NCI-H1105 (cell line): ENCODE results near the gene ETFA.
"Not testable (repeated sequence)": the region's sequence is repeated elsewhere in the genome, so short reads cannot be mapped to it uniquely, and the experiment has no call there.

Experiments used
- DNase-seq: peaks from one replicate; lab custom pipeline; 2025; lab: John Stamatoyannopoulos, UW

Gene ETFA

DNA sequence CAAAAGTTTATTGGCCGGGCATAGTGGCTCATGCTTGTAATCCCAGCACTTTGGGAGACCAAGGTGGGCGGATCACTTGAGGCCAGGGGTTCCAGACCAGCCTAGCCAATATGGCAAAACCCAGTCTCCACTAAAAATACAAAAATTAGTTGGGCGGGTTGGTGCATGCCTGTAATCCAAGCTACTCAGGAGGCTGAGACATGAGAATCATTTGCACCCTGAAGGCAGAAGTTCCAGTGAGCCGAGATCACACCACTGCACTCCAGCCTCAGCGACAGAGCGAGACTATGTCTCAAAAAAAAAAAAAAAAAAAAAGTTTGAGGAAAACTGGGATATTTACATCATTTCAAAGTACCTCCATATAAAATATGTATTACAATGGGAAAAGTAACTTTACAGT, 40.4 kb downstream of the ETFA start:
- no peak for DNase-seq

DNA sequence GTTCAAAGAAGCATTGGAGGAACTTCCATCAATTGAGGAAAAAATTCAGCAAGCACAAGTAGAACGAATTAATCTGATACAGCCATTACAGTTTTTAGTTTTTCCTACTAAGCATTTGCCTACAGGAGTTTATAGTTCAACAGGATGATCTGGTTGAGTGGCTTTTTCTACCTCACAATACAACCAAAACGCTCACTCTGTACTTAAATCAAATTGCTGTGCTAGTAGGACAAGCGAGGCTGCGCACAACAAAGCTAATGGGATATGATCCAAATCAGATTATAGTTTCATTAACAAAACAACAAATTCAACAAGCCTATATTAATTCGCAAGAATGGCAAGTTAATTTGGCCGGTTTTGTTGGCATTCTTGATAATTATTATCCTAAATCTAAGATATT, 44.2 kb downstream of the ETFA start:
- DNase-seq: no peak

DNA sequence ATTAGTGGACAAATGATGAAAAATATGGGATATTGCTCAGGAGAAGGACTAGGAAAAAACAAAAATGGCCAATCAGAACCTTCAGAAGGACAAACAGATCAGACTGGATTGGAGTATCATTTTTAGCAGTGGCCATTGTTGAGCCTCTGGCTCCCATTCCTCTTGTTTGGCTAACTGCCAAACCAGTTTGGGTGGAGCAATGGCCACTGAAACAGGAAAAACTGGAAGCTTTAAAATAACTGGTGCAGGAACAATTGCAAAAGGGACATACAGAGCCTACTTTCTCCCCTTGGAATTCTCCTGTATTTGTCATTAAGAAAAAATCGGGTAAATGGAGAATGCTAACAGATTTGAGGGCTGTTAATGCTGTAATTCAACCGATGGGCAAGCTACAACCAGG, 45.5 kb downstream of the ETFA start:
- not testable (repeated sequence) for DNase-seq

DNA sequence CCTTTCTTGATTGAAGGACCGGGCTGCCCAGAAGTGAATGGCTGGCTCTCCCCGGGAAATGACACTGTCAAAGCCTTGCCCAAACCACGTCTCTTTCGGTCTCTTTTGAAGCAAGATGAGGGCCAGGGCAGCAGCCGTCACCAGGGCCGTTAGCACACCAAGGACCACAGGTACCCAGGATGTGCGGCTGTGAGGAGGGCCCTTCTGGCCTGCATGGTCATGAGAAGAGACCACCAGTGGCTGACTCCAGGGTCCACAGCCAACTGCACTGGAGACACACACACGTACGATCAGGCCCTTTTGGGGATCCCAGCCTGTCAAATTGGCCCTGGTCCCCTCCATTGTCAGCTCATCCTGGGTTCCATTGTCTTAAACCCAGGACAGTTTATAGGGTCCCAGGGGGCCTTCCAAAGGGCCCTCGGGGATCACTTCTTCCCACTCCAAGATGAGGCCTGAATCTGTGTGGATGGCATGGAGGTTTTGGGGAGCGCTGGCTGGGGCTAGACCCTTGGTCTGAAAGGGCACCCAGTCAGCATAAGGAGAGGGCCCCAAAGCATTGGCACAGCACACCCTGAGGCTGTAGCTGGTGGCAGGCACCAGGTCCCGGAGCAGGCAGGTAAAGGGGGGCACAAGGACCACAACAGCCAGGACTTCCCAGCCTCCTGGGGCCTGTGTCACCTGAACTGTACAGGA, 50.9 kb downstream of the ETFA start:
- DNase-seq: no peak

DNA sequence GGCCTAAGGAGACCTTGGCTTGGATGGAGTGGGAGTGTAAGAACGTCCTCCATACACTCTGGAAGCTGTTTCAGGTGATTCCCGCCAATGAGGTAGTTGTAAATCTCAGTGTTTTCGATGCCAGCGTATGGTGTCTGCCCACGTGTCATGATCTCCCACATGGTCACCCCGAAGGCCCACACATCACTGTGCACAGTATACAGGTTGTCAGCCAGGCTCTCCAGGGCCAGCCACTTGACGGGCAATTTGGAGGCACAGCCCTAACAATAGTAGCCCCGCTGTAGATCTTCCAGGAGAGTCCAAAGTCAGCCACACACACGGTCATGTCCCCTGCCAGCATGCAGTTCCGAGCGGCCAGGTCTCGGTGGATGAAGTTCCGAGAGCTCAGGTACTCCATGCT, 51.9 kb downstream of the ETFA start:
- no peak for DNase-seq

DNA sequence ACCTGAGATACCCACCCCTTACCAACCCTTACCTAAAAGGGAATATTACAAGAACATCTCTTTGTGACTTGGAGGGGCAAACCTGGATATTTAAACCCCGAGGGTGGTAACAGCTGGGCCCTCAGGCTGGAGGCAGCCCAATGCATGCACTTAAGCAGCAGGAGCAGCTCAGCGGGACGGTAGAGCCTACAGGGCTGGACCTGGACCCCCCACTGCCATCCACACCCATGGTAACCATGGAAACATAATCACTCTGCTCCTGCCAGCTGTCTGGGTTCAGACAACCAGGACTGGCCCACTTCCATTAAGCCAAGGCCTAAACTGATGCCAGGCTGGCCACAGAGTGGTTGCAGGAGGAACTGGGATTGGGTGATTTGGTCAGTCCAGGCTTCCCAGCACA, 52.8 kb downstream of the ETFA start:
- DNase-seq: no peak

DNA sequence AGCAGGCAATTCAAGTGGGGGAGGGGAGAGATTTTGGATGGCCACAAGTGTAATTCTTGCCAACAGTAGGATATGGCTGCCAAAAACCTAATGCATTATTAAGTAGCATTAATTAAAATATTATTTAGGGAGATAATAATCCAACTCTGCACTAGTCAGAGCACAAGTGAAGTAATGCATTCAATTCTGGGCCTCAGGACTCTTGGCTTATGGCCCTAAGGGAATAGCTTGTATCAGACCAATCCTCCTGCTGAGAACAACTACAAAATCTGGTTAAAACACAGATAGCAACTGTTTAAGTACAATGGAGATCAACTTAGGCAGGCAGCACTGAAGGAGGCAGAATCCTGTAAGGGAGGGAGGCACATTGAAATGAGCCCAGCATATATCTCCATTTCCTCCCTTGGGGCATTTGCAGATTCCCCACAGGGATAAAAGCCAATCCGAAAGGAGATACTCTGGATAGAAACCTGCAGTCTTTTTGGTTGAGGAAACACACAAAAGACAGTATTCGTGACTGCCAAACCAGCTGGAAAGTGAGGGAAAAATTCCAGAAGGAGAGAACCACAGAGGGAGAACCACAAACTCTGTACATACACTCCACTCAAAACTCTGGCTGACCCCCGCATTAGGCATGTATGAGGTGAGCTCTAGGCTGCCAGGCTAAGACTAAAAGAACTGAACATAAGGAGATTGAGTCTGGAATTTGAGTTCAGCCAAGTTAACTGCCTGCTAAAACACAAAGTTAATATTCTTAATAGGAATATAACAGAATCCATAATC, 57.4 kb downstream of the ETFA start:
- DNase-seq: peak; percentile 39

DNA sequence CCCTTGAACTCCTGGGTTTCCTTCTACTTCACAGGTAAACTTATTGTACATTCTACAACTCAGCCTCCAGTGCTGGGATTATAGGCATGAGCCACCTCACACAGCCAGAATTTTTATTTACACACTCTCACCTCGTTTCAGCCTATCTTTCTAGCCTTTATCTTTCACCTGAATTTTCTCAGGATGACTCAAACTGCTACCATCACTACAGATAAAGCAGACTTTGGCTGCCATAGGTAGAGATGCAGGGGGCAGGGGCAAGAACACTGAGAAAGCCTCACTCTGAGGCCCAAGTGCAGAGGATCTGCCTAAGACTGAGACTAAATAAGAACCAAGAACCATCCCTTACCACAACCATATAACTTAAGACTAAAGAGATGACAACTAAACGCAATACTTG, 59.0 kb downstream of the ETFA start:
- no peak for DNase-seq

DNA sequence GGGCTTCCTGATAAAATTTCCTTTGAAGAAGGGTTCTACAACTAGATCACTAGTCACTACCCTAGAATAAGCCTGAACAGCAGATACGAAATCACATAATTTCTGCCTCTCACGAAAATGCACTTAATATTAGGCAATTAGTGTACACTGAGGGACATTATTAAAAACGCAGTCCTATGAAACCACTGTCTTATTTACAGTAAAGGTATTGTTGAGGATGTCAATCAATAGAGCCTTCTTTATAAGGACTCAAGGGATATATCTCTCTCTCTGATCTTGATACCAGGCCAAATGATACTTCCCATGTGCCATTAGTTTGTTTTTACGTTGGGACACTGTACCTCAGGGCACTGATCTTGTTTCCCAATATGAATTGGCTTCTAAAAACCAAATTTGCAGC, 59.6 kb downstream of the ETFA start:
- no peak for DNase-seq

DNA sequence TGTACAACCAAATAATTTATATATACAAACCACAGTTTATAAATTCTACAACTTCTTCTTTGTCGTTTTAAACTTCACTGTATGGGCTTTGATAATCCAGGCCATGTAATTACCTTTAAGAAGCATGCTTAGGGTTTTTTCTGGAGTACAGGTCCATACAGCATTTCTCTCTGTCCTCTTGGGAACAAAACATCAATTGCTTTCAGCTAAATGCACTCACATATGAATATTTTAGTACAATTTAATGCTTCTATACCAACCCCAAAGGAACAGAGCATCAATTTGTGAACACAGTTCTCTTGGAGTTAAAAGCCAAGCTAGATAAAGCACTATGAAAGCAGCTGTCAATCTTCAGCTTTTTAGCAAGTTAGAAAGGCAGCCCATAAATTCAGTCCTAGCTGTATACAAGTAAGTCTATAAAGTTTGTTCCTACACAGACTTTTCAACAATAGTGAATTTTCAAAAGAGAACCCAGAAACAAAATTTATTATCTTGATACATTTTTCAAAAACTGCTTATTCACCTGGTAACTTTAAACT, 66.1 kb downstream of the ETFA start:
- no peak for DNase-seq

DNA sequence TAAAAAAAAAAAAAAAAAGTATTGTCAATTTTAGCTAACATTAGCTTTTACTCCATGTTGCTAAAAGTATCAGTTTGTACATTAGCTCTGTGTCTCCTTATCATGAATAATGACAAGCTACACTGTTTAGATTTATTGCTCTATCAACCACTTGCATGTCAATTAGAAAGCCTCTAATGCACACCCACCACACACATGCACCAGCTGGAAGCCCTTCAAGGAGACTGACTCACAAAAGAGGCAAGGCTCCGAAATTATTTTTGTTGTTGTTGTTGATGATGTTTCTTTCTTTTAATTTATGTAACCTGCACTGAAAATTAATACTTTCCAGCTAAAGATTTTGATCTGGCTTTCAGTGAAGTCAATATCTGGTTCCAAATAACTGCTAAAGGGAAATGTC, 71.5 kb downstream of the ETFA start:
- DNase-seq: peak; percentile 47

DNA sequence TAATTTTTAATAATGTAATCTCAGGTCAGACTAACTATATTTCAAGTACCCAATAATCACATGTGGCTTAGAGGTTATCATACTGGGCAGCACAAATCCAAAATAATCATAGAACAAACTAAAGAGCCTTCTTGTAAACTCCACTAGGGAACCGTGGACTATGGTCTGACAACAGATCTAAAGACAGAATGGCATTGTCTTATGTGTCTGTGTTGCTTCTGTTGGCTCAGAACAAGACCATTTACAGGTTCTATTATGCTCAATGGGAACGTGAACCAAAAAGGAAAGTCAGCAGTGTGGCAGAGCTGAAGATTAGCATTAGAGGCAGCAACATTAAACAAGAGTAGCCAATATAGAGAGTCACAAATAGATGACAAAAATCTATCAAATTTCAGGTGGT, 74.9 kb downstream of the ETFA start:
- DNase-seq: no peak

DNA sequence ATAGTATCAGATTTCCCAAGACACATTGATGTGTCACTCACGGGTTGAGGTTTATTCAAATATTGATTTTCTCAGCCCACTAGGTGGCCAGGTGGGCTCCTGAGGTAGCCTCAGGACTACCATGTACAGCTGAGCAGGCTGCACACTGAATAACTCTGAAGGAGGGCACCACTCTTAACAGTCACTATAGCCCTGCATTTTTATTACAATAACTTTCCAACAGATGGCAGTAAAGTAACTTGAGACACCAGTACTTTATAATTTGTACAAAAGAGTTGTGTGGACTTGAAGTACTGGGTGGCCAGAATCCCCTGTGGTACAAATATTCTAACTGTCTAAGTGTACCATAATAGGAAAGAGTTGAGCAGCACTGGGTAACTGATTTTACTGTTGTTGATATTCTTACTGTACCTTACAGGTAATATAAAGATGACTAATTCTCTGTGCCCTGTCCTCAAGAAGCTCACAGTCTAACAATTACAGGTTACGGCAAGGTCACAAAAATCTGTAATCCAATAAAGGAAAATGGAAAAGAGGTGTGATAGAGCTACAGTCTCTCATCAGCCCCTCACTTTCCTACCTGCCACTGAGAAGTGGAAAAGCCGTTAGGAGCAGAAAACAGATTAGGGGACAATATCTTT, 76.0 kb downstream of the ETFA start:
- DNase-seq: no peak

DNA sequence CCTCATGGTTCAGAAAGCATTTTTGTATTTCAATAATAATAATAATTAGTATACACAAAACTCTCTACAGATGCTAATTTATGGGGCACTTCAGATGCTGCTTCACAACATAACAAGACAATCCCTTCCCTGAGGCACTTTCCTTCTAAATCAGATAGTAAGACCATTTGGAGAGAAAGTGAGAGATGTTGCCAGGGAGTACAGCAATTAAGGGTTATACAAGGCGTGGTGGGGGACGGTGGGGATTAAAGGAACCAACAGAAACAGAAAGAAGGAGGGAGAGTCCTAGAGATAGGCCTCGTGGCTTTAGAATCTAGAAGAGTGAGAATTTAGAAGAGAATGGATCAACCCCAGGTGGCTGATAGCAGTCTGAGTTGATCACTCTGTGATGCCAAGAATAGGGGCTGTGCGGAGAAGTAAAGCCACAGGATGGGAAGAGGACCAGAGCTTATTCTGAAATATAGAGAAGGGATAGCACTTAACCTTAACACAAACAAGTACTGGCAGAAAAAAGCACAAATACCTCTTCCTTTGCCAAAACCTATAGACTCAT, 76.9 kb downstream of the ETFA start:
- peak; percentile 45 for DNase-seq

DNA sequence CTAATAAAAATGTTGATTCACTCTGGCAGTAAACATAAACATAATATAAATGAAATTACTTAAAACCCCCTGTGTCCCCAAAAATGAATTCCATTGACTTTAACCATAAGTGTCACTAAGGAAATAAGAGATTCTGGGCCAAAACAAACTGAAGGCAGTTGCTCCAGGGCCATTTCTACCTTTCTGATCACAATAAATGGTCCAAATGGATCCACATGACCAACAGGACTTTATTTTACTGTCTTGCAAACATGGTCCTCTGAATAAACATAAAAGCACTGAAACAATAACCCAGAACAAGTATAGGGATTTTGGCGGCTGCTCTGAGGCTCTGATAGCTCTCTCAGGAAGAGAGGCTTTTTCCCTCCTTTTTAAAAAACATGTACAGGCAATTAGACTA, 77.3 kb downstream of the ETFA start:
- no peak for DNase-seq

DNA sequence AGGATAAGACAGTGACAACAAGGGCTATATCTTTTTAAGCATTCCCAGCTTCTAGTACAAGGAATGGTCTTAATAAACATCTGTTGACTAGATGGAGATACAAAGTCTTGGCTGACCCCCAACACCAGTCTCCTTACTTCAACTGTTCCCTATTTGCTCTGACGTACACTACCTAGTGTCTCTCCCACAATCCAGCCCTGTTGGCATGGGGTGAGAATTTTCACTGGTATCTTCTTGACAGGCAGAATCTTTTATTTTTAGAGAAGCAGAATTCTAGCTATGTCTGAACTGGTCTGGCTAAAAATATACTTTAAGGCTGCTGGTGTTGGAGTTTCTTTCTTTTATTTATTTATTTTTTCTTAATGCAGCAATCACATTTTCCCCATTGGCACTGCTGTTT, 82.0 kb downstream of the ETFA start:
- no peak for DNase-seq

DNA sequence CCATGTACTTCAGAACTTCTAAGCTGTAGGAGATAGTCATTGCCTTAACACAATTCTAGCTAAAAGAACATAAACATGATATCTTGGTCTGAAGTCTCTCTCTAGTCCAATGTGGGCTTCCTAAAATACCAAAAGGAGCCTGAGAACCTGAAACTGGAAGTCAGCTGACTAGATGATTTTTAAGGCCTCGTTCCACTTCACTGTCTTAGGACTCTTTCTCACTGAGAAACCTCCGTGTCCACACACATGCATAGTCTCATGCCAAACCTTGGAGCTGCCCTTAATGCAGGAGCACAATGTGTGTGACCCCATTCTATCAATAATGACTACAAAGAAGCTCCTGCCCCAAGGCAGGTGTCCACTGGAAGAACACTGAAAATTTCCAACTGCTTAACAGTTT, 87.7 kb downstream of the ETFA start:
- DNase-seq: no peak

DNA sequence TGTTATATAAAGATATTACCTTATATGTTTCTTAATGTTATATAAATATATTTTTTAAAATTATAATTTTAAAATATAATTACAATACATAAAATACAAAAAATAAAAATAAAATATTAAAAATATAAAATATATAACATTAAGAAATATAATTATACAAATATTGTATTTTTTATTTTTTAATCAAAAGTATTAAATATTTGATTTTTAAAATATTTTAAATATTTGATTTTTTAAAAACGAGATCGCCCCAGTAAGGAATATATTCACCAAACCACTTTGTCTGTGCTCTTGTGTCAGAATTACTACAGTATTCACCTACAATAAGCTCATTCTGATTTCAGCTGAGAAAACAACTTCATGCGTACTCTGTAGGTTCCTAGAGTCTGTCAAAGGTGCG, 89.1 kb downstream of the ETFA start:
- no peak for DNase-seq

DNA sequence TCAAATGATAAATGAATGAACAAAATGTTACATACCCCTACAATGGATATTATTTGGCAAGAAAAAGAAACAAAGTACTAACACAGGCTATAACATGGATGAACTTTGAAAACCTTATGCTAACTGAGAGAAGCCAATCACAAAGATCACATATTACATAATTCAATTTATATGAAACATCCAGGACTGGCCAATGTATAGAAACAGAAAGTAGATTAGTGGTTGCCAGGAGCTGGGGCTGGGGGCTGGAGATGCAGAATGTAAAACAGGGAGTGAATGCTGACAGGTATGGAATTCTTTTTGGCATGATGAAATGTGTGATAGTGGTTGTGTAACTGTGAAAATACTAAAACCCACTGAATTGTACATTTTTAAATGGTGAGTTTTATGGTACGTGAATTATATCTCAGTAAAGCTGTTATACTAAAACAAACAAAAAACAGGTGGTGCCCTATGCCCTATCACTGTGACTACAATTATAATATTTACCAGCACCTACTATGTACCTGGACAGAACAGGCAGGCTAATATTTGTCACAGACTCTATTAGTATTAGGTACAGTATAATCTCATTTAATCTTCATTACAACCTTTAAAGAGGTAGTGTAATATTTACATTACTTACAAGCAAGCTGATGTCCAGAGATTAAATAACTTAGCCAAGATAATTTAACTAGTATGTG, 90.0 kb downstream of the ETFA start:
- DNase-seq: no peak

DNA sequence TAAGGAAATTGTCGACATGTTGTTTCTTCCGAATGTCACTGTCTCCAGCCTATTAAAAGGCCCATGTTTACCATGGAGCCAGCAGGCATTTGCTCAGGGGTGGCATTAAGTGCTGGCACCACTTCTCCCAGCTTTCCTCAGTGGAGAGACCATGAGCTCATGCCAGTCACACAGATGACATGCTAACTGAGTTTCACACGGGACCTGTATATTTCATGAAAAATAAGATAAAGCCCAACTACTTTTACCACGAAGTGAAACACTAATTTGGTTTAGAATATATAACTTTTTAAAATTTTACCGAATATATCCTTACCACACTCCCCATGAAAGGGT, 93.4 kb downstream of the ETFA start:
- DNase-seq: no peak

DNA sequence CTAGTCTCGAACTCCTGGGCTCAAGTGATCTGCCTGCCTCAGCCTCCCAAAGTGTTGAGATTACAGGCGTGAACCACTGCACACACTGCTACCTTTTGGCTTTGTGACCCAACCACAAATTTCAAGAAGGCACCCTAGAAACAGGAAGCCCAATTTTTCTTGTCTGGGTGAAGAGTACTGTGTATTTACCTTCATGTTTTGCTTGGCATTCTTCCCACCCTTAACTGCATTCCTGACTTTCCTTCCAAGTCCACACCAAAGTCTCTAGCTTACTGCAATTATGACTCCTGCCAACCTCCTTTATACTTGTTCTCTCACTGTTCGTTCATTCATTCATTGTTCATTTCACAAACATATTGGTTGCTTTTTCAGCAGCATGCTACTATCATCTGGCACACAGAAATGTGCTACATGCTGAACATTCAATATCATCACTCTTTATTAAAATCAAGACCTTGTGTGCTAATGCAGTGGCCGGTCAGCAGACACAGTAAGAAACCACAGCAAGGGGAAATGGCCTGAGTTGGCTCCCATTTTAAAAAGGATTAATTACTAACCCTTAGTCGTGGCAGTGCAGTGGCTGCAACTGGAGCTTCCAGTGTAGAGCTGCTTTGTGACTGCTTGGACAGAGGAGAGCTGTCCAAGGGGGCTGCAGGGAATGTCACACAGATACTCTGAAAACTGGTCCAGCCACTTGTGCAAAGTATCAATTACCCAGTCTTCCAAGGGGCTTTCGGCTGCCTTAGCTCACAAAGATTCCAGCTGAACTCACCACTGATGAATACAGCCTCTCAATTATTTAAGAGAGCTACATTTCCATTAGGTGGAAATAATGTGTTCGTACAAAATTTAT, 94.0 kb downstream of the ETFA start:
- no peak for DNase-seq
